T-helper 1 cell treated with Interleukin-12 subunit alpha and Interleukin-12 subunit beta and Interleukin-4 antibody, amounts not matched to agents 30 μg/mL and 1 μg/mL, for 36 hours (primary cell): ENCODE data around the gene ZFP90.
"Not testable (repeated sequence)": the region's sequence is repeated elsewhere in the genome, so short reads cannot be mapped to it uniquely, and the experiment has no call there.

Experiments used
- H3K27ac Mint-ChIP-seq: one replicate; pipeline ENCODE4 v1.8.0; 2021; ENCODE audit warnings: mild to moderate bottlenecking, mixed read lengths
- H3K27me3 Mint-ChIP-seq: one replicate; pipeline ENCODE4 v1.8.0; 2021; ENCODE audit warnings: low read depth, mixed read lengths
- H3K36me3 Mint-ChIP-seq: one replicate; pipeline ENCODE4 v1.8.0; 2021; ENCODE audit warnings: low read depth, mixed read lengths
- H3K4me1 Mint-ChIP-seq: one replicate; pipeline ENCODE4 v1.8.0; 2021; ENCODE audit warnings: low read depth, mixed read lengths
- H3K4me3 Mint-ChIP-seq: one replicate; pipeline ENCODE4 v1.8.0; 2021; ENCODE audit warnings: mild to moderate bottlenecking, moderate library complexity, mixed read lengths
- H3K9me3 Mint-ChIP-seq: one replicate; pipeline ENCODE4 v1.8.0; 2021; ENCODE audit warnings: mixed read lengths

The ZFP90 gene

DNA sequence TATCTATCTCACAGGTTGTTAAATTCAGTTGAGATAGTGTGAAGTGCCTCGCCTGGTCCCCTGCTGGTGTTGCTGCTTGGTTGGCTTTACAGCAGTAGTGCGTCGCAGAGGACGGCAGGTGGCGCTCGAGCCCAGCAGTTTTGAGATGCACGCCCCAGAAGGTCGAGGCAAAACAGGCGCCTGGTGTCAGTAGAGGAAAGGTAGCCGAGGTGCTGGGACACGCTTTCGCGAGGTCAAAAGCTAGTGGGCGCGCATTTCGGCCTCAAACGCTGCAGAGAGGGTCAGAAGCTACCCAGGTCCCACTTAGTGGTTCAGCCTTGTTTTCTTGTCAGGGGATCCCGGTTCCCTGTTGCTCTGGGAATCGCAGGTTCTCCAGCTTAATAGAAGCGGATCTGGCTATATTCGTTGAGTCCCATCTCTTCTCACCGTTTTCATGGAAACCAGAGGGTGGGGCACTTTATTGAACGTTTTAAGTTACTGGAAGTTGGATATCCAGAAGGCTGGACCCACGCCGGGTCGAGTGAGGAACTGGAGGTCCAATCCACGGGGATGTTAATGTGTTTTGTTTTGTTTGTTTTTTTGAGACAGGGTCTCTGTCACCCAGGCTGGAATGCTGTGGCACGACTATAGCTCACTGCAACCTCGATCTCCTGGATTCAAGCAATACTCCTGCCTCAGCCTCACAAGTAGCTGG lies 10.3 kb upstream of the ZFP90 start:
- peaks cover 12% of the 10 kb centered on the region for H3K9me3 Mint-ChIP-seq

DNA sequence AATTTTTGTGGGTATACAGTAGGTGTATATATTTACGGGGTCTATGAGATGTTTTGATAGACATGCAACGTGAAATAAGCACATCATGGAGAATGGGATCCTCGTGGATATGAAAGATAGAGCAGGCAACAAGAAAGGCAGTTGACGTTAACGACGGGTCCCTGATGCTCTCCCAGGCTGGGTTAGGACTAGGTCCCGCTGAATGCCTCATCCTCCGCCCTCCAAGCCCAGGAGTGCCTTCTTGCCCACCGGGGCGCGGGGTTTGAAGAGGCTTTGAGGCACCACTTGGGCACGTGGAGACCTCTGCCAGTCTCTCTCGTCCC lies 9.5 kb upstream of the ZFP90 start:
- H3K9me3 Mint-ChIP-seq: peaks cover 15% of the 10 kb centered on the region
- H3K27ac Mint-ChIP-seq: peak overlapping the region; percentile 38
- H3K4me3 Mint-ChIP-seq: peak overlapping the region; percentile 83
- no peaks in the 10 kb centered on the region for H3K27me3 Mint-ChIP-seq
- peaks cover 5% of the 10 kb centered on the region for H3K36me3 Mint-ChIP-seq
- H3K4me1 Mint-ChIP-seq: peaks cover 19% of the 10 kb centered on the region

More for the DNA sequence above, 10.3 kb upstream of the ZFP90 start:
- peak overlapping the region; percentile 53 for H3K27ac Mint-ChIP-seq
- peaks cover 4% of the 10 kb centered on the region for H3K36me3 Mint-ChIP-seq
- H3K4me3 Mint-ChIP-seq: peak overlapping the region; percentile 72
- H3K27me3 Mint-ChIP-seq: no peaks in the 10 kb centered on the region
- peaks cover 19% of the 10 kb centered on the region for H3K4me1 Mint-ChIP-seq

DNA sequence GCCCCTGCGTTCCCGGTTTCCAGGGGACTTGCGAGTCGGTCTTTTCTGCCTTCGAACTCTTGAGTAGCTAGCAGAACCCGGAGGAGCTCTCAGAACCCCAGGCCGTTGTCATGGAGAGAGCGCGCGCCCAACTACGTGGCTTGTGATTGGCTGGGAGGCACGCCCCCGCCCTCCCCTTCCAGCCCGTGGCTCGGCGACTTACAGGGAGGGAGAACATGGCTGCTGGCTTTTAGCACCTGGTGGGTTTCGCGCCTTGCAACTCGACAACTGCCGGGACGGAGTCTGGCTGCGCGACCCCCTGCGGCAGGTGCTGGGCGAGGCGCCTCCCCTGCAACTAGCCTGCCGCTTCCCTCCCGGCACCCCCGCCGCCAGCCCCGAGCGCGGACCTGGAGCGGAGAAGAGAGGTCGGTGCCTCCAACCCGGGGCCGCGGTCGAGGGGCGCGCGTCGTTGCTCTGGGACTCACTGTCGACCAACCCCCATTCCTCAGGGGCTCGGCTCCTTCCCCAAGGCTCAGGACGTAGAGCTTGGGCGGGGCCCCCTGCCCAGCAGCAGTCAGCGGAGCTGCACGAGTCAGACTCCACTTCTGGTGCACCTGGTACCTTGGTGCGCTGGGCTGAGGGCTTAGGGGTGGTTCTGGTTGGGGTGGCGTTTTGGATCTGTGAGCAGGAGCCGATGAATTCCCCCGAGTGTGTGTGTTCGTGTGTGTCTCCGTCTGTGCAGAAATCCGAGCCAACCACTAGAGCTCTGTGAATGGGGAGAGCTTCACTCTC lies 9.0 kb upstream of the ZFP90 start:
- H3K27ac Mint-ChIP-seq: peak overlapping the region; percentile 38
- H3K4me3 Mint-ChIP-seq: peak overlapping the region; percentile 83
- H3K9me3 Mint-ChIP-seq: peaks cover 15% of the 10 kb centered on the region
- peaks cover 8% of the 10 kb centered on the region for H3K36me3 Mint-ChIP-seq
- no peaks in the 10 kb centered on the region for H3K27me3 Mint-ChIP-seq
- H3K4me1 Mint-ChIP-seq: peaks cover 19% of the 10 kb centered on the region

DNA sequence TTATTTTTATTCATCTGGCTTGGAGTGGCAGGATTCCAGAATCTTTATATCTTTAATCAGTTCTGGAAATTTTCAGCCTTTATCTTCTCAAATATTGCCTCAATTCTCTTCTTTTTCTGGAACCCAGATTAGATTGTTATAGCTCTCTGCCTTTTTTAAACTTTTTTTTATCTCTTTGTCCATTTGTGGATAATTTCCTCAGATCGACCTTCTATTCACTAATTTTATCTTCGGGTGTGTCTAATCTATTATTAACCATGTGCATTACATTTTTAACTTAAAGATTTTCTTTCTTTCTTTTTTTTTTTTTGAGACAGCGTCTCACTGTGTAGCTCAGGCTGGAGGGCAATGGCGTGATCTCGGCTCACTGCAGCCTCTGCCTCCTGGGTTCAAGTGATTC lies 5.2 kb upstream of the ZFP90 start:
- Mint-ChIP-seq H3K9me3 (peaks cover 15% of the 10 kb centered on the region), H3K36me3 (peaks cover 12% of the 10 kb centered on the region), H3K27me3 (no peaks in the 10 kb centered on the region), H3K4me3 (no peak overlapping the region), H3K4me1 (peaks cover 18% of the 10 kb centered on the region), H3K27ac (no peak overlapping the region)

DNA sequence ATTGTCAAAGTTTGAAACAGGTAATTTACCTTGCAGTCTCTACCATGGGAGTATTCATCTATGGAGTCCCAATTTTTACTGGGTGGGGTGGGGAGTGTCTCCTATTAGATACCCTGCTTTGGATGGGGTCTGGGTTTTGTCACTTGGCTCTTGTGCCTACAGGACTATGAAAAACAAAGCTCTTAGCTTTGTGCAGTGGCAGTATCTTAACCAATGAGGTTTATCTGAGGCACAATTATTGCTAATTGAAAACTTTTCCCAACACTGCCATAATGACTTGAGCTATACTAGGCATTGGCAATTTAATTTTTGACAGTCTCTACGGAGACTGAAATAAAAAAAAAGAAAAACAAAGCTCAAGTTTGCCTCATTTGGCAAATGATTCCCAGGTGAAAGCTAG lies 3.8 kb upstream of the ZFP90 start:
- H3K9me3 Mint-ChIP-seq: peaks cover 15% of the 10 kb centered on the region

DNA sequence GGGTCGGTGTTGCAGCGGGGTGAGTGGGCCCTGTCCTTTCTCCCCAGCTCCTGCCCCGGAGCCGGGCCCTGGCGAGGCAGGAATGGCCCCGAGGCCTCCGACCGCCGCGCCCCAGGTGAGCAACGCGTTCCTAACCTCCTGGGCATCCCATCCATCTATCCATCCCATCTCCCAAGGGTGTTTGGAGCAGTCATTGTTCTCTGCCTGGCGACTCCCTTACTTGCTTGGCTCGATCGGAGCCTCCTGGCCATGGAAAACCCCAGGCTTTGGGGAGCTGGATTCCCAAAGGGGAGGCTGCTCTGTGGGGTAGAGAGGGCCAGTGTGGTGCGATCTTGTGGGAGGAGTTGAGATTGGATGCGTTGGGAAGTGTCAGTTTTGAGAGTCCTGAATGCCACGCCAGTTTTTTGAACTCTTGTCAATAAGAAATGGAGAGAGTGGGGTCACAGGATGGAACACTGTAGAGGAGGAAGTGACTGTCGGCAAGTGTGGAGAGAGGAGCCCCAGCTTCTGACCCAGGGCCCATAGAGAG lies 684 bp downstream of the ZFP90 start:
- peaks cover 8% of the 10 kb centered on the region for H3K4me1 Mint-ChIP-seq
- H3K27me3 Mint-ChIP-seq: no peaks in the 10 kb centered on the region
- peaks cover 24% of the 10 kb centered on the region for H3K9me3 Mint-ChIP-seq
- peak overlapping the region; percentile 89 for H3K4me3 Mint-ChIP-seq
- H3K36me3 Mint-ChIP-seq: peaks cover 43% of the 10 kb centered on the region
- peak overlapping the region; percentile 95 for H3K27ac Mint-ChIP-seq

More for the DNA sequence above, 3.8 kb upstream of the ZFP90 start:
- Mint-ChIP-seq H3K4me1 (peaks cover 14% of the 10 kb centered on the region), H3K27ac (no peak overlapping the region), H3K4me3 (no peak overlapping the region), H3K27me3 (no peaks in the 10 kb centered on the region), H3K36me3 (peaks cover 19% of the 10 kb centered on the region)

DNA sequence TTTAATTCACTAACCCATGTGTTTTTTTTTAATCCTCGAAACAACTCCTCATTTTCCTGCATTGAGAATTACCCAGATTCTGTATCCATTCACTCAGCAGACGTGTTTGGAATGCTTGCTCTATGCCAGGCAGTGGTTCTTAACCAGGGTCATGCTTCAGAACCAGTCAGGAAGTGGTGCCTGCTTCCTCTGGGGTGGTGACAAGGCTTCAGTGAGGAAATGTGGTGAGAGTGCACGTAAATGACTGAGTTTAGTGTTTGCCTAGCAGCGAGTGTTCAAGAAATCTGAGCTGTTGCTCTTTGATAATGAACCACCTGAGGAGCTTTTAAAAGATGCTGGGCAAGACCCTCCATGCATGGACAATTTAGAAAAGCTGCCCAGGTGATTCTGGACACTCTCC lies 9.9 kb downstream of the ZFP90 start:
- H3K9me3 Mint-ChIP-seq: peaks cover 66% of the 10 kb centered on the region
- no peak overlapping the region for H3K4me3 Mint-ChIP-seq
- no peaks in the 10 kb centered on the region for H3K27me3 Mint-ChIP-seq
- H3K27ac Mint-ChIP-seq: peak overlapping the region; percentile 45
- H3K36me3 Mint-ChIP-seq: peaks cover 80% of the 10 kb centered on the region
- H3K4me1 Mint-ChIP-seq: peaks cover 5% of the 10 kb centered on the region

DNA sequence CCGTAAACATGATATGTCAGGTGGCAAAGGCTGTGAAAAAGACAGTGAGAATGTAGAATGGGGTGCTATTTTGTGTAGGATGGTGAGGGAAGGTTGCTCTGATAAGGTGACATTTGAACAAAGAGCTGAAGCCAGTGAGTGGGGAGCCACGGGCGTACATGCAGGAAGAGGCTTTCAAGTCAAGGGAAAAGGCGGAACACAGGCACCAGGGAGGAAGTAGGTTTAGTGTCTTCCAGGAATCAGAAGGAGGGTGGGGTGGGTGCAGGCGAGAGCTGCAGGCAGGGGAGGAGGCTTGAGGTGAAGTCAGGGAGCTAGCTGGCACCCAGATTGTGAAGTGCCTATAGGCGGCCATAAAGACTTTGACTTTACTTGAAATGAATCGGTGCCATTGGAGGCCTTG lies 14.1 kb downstream of the ZFP90 start:
- Mint-ChIP-seq H3K9me3 (peaks cover 81% of the 10 kb centered on the region), H3K27ac (no peak overlapping the region), H3K4me1 (peaks cover 5% of the 10 kb centered on the region), H3K4me3 (no peak overlapping the region), H3K36me3 (peaks cover 90% of the 10 kb centered on the region), H3K27me3 (no peaks in the 10 kb centered on the region)

DNA sequence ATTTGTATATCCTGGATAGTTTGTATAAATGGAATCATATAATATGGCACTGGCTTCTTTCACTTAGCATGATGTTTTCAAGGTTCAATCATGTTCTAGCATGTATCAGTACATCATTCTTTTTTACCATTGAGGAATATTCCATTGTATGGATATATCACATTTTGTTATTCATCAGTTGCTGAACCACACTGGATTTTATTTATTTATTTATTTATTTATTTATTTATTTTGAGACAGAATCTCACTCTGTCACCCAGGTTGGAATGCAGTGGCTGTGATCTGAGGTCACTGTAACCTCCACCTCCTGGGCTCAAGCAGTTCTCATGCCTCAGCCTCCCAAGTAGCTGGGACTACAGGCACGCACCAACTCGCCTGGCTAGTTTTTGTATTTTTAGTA lies 21.2 kb downstream of the ZFP90 start:
- H3K27me3 Mint-ChIP-seq, H3K27ac Mint-ChIP-seq, H3K4me3 Mint-ChIP-seq, H3K4me1 Mint-ChIP-seq: not testable (repeated sequence)
- H3K9me3 Mint-ChIP-seq: peaks cover 91% of the 10 kb centered on the region
- H3K36me3 Mint-ChIP-seq: peaks cover 92% of the 10 kb centered on the region

DNA sequence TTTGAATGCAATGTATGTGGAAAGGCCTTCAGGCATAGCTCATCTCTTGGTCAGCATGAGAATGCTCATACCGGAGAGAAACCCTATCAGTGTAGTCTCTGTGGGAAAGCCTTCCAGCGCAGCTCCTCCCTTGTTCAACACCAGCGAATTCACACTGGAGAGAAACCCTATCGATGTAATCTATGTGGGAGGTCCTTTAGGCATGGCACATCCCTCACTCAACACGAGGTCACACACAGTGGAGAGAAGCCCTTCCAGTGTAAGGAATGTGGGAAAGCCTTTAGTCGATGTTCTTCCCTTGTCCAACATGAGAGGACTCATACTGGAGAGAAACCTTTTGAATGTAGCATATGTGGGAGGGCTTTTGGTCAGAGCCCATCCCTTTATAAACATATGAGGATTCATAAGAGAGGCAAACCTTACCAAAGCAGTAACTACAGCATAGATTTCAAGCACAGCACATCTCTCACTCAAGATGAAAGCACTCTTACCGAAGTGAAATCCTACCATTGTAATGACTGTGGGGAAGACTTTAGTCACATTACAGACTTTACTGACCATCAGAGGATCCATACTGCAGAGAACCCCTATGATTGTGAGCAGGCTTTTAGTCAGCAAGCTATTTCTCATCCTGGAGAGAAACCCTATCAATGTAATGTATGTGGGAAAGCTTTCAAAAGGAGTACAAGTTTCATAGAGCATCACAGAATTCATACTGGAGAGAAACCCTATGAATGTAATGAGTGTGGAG lies 24.7 kb downstream of the ZFP90 start:
- H3K27ac Mint-ChIP-seq: no peak overlapping the region
- H3K4me3 Mint-ChIP-seq: no peak overlapping the region
- no peaks in the 10 kb centered on the region for H3K4me1 Mint-ChIP-seq
- peaks cover 73% of the 10 kb centered on the region for H3K36me3 Mint-ChIP-seq
- H3K27me3 Mint-ChIP-seq: no peaks in the 10 kb centered on the region
- peaks cover 84% of the 10 kb centered on the region for H3K9me3 Mint-ChIP-seq

DNA sequence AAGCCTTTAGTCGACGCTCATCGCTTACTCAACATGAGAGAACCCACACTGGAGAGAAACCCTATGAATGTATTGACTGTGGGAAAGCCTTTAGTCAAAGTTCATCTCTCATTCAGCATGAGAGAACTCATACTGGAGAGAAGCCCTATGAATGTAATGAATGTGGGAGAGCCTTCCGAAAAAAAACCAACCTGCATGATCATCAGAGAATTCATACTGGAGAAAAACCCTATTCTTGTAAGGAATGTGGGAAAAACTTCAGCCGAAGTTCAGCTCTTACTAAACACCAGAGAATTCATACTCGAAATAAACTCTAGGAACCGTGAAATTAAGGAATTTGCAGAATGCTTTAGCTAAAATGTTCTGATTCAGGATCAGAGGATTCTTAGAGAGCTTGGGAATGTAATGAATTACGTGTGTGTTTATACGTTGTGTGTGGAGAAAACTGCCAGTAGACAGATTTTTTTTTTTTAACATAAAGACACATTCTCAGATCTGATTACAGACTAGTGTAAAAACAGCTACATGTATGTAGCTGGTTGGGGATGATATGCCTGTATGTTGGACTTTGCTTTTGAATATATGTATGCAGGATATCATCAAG lies 25.4 kb downstream of the ZFP90 start:
- Mint-ChIP-seq H3K36me3 (peaks cover 70% of the 10 kb centered on the region), H3K4me1 (no peaks in the 10 kb centered on the region), H3K9me3 (peaks cover 82% of the 10 kb centered on the region), H3K27me3 (no peaks in the 10 kb centered on the region), H3K27ac (no peak overlapping the region), H3K4me3 (no peak overlapping the region)

DNA sequence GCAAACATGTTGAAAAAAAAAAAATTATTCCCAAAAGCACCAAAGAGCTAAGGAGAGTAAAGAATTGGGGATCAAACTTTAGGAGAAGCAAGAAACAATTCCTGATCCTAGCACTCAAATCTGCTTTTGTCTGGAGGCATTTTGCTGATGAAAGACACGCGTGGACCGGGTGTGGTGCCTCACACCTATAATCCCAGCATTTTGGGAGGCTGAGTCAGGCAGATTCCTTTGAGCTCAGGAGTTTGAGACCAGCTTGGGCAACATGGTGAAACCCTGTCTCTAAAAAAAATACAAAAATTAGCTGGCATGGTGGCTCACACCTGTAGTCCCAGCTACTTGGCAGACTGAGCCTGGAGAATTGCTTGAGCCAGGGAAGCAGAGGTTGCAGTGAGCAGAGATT lies 35.4 kb downstream of the ZFP90 start:
- H3K4me3 Mint-ChIP-seq: no peak overlapping the region
- H3K4me1 Mint-ChIP-seq: no peaks in the 10 kb centered on the region
- H3K27ac Mint-ChIP-seq: no peak overlapping the region
- no peaks in the 10 kb centered on the region for H3K27me3 Mint-ChIP-seq
- peaks cover 22% of the 10 kb centered on the region for H3K36me3 Mint-ChIP-seq
- peaks cover 87% of the 10 kb centered on the region for H3K9me3 Mint-ChIP-seq

DNA sequence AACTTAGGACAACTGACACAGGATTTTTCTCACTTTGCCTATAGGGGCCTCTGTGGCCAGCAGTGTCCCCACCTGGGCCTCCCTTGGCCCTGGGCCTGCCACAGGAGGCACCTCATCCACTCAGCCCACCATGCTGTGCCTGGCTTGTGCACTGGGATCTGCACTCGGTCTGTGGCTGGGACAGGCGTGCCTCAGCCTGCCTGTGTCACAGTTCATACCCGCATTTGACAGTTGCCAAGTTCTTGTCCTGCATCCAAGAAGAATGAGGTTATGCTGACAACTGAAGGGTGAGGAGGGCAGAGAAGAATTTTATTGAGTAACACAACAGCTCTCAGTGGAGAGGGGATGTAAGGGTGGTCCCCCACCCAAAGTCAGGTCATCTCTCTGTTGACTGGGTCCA lies 36.0 kb downstream of the ZFP90 start:
- H3K27ac Mint-ChIP-seq: no peak overlapping the region
- no peaks in the 10 kb centered on the region for H3K27me3 Mint-ChIP-seq
- peaks cover 82% of the 10 kb centered on the region for H3K9me3 Mint-ChIP-seq
- no peaks in the 10 kb centered on the region for H3K4me1 Mint-ChIP-seq
- no peak overlapping the region for H3K4me3 Mint-ChIP-seq
- peaks cover 16% of the 10 kb centered on the region for H3K36me3 Mint-ChIP-seq

DNA sequence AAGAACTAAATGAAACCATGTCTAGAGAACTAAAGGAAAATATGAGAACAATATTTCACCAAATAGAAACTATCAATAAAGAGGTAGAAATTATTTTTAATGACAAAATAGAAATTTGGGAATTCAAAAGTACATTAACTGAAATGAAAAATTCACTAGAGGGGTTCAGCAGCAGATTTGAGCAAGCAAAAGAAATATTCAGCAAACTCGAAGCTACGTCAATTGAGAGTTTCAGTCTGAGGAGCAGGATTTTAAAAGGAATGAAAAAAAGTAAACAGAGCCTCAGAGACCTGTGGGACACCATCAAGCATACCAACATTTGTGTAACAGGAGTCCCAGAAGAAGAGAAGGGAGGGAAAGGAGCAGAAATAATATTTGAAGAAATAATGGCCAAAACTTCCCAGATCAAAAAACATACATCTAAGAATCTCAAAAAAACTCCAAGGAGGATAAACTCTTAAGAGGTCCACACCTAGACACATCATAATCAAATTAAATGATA lies 38.3 kb downstream of the ZFP90 start:
- Mint-ChIP-seq H3K4me3 (no peak overlapping the region), H3K27me3 (no peaks in the 10 kb centered on the region), H3K27ac (no peak overlapping the region), H3K9me3 (peaks cover 66% of the 10 kb centered on the region), H3K36me3 (peaks cover 9% of the 10 kb centered on the region), H3K4me1 (no peaks in the 10 kb centered on the region)
